OCI-LY1 (cell line): ENCODE data around the gene PNCK.

Experiments used
- CTCF ChIP-seq: fragments of 200-600 bp; sonication (generic), shearing (Covaris generic); IDR thresholded peaks from 2 replicates; pipeline ENCODE4 v1.5.1; 2017; ENCODE audit warnings: mild to moderate bottlenecking, antibody characterized with exemption, low read length, moderate library complexity, mixed read lengths
- EZH2 ChIP-seq: fragments of 200-600 bp; sonication (generic), shearing (Covaris generic); IDR thresholded peaks from 2 replicates; pipeline ENCODE4 v1.8.0; 2017; ENCODE audit warnings: borderline replicate concordance, mixed run types, mild to moderate bottlenecking, antibody characterized with exemption, low read length, moderate library complexity, mixed read lengths

- TF ChIP-seq CTCF: no peak
- TF ChIP-seq EZH2: no peak
These were observed 46.1 kb upstream of the PNCK start for GRCh38 chrX:153719701-153720100.
